WTC11 (cell line): ENCODE data around the gene TMEM255A. TPM values are rescaled to one million over a fixed set of nuclear protein-coding genes. Genes with fewer than 3 reads are reported as not detected.
A peak's percentile ranks its signal among the peaks of the same experiment; 100 is the strongest.

Experiments
- ATAC-seq: fragments of 200-7000 bp; cut with Tn5 transposase; 2 replicates; pipeline ENCODE4 v1.10.0; 2021; ENCODE audit warnings: mild to moderate bottlenecking, moderate library complexity
- CTCF ChIA-PET: fragments of 300-600 bp; sonication (Branson Sonifier 250); formaldehyde crosslinking; loops from one replicate; lab custom pipeline; 2021; ENCODE audit warnings: antibody characterized with exemption; lab: Charles Lee
- POLR2A ChIA-PET: fragments of 350-600 bp; sonication (Branson Sonifier 250); formaldehyde crosslinking; loops from one replicate; lab custom pipeline; 2021; ENCODE audit warnings: antibody characterized with exemption; lab: Charles Lee
- DNase-seq: peaks from one replicate; pipeline ENCODE4 v3.0.0; 2021; ENCODE audit warnings: low spot score
- H3K27ac Mint-ChIP-seq: 2 replicates; pipeline ENCODE4 v1.8.0; 2021; ENCODE audit warnings: mixed read lengths
- H3K27me3 Mint-ChIP-seq: 2 replicates; pipeline ENCODE4 v1.8.0; 2021; ENCODE audit warnings: low read depth, mild to moderate bottlenecking, moderate library complexity, mixed read lengths
- H3K36me3 Mint-ChIP-seq: 2 replicates; pipeline ENCODE4 v1.8.0; 2021; ENCODE audit warnings: mixed read lengths
- H3K4me1 Mint-ChIP-seq: 2 replicates; pipeline ENCODE4 v1.8.0; 2022; ENCODE audit warnings: mixed read lengths
- H3K4me3 Mint-ChIP-seq: 2 replicates; pipeline ENCODE4 v1.8.0; 2021; ENCODE audit warnings: mild to moderate bottlenecking, moderate library complexity, mixed read lengths
- H3K9me3 Mint-ChIP-seq: 2 replicates; pipeline ENCODE4 v1.8.0; 2021; ENCODE audit warnings: mixed read lengths
- ATF1 ChIP-seq: sonication (generic); formaldehyde crosslinking; IDR thresholded peaks from 2 replicates; pipeline ENCODE4 v1.8.1; 2023; ENCODE audit warnings: mild to moderate bottlenecking, moderate library complexity, missing genetic modification reagents
- CREB1 ChIP-seq: sonication (generic); formaldehyde crosslinking; IDR thresholded peaks from 2 replicates; pipeline ENCODE4 v1.8.0; 2023; ENCODE audit warnings: mild to moderate bottlenecking, missing genetic modification reagents
- ETV6 ChIP-seq: sonication (generic); formaldehyde crosslinking; IDR thresholded peaks from 2 replicates; pipeline ENCODE4 v1.8.1; 2022; ENCODE audit warnings: mild to moderate bottlenecking, missing genetic modification reagents
- FOXK1 ChIP-seq: sonication (generic); formaldehyde crosslinking; IDR thresholded peaks from 2 replicates; pipeline ENCODE4 v1.8.0; 2022; ENCODE audit warnings: mild to moderate bottlenecking, moderate library complexity, missing genetic modification reagents
- GRHL2 ChIP-seq: fragments of 250-450 bp; sonication (Bioruptor Pico); IDR thresholded peaks from 2 replicates; pipeline ENCODE4 v1.8.0; 2022; ENCODE audit warnings: mild to moderate bottlenecking, moderate library complexity; ENCODE audit not compliant: insufficient replicate concordance, severe bottlenecking
- JAZF1 ChIP-seq: fragments of 250-450 bp; sonication (Bioruptor Pico); IDR thresholded peaks from 2 replicates; pipeline ENCODE4 v1.9.0; 2021; ENCODE audit warnings: moderate library complexity, mild to moderate bottlenecking, inconsistent platforms
- NFE2L1 ChIP-seq: sonication (generic); formaldehyde crosslinking; IDR thresholded peaks from 2 replicates; pipeline ENCODE4 v1.8.1; 2023; ENCODE audit warnings: missing genetic modification reagents
- NFYB ChIP-seq: sonication (generic); formaldehyde crosslinking; conservative IDR thresholded peaks from 2 replicates; pipeline ENCODE4 v1.8.0; 2022; ENCODE audit warnings: low read depth, missing genetic modification reagents
- NR2C2 ChIP-seq: sonication (generic); formaldehyde crosslinking; IDR thresholded peaks from 2 replicates; pipeline ENCODE4 v1.8.0; 2022; ENCODE audit warnings: mild to moderate bottlenecking, missing genetic modification reagents
- OVOL2 ChIP-seq: fragments of 250-450 bp; sonication (Bioruptor Pico); IDR thresholded peaks from 2 replicates; pipeline ENCODE4 v1.9.0; 2021; ENCODE audit warnings: mild to moderate bottlenecking, borderline replicate concordance
- SP1 ChIP-seq: sonication (generic); formaldehyde crosslinking; conservative IDR thresholded peaks from 2 replicates; pipeline ENCODE4 v1.8.1; 2022; ENCODE audit warnings: missing genetic modification reagents
- ZNF121 ChIP-seq: sonication (generic); formaldehyde crosslinking; IDR thresholded peaks from 2 replicates; pipeline ENCODE4 v1.8.0; 2023; ENCODE audit warnings: missing genetic modification reagents
- ZNF396 ChIP-seq: fragments of 250-450 bp; sonication (Bioruptor Pico); IDR thresholded peaks from 2 replicates; pipeline ENCODE4 v1.8.0; 2021; ENCODE audit warnings: mild to moderate bottlenecking, moderate library complexity, borderline replicate concordance
- ZNF671 ChIP-seq: fragments of 250-450 bp; sonication (Bioruptor Pico); IDR thresholded peaks from 2 replicates; pipeline ENCODE4 v1.8.0; 2021; ENCODE audit warnings: mild to moderate bottlenecking
- total RNA-seq: library from RNA; stranded (reverse); gene quantifications from 3 replicates; pipeline ENCODE4 v1.2.3, GENCODE V29; 2021
- TF ChIP-seq, protein P1 (sequence below): sonication (generic); formaldehyde crosslinking; IDR thresholded peaks from 2 replicates; pipeline ENCODE4 v1.8.0; 2022; ENCODE audit warnings: missing genetic modification reagents
- TF ChIP-seq, protein P2 (sequence below): sonication (generic); formaldehyde crosslinking; conservative IDR thresholded peaks from 2 replicates; pipeline ENCODE4 v1.8.1; 2022; ENCODE audit warnings: mild to moderate bottlenecking, missing genetic modification reagents
- TF ChIP-seq, protein P3 (sequence below): sonication (generic); formaldehyde crosslinking; IDR thresholded peaks from 2 replicates; pipeline ENCODE4 v1.8.0; 2022; ENCODE audit warnings: mild to moderate bottlenecking, missing genetic modification reagents
- TF ChIP-seq, protein P4 (sequence below): fragments of 250-450 bp; sonication (Bioruptor Pico); IDR thresholded peaks from 2 replicates; pipeline ENCODE4 v1.9.0; 2021; ENCODE audit warnings: mild to moderate bottlenecking
- TF ChIP-seq, protein P5 (sequence below): sonication (generic); formaldehyde crosslinking; IDR thresholded peaks from 2 replicates; pipeline ENCODE4 v1.8.0; 2022; ENCODE audit warnings: mild to moderate bottlenecking, missing genetic modification reagents
- TF ChIP-seq, protein P6 (sequence below): sonication (generic); formaldehyde crosslinking; conservative IDR thresholded peaks from 2 replicates; pipeline ENCODE4 v1.8.1; 2023; ENCODE audit warnings: mild to moderate bottlenecking, low read depth, missing genetic modification reagents, moderate library complexity
- TF ChIP-seq, protein P7 (sequence below): fragments of 250-450 bp; sonication (Bioruptor Pico); IDR thresholded peaks from 2 replicates; pipeline ENCODE4 v1.8.0; 2021; ENCODE audit warnings: mild to moderate bottlenecking
- TF ChIP-seq, protein P8 (sequence below): fragments of 250-450 bp; sonication (Bioruptor Pico); IDR thresholded peaks from 2 replicates; pipeline ENCODE4 v1.9.0; 2021; ENCODE audit warnings: mild to moderate bottlenecking

The TMEM255A gene
- total RNA-seq, 1 experiment from 2014 or later = 0.61 TPM

DNA sequence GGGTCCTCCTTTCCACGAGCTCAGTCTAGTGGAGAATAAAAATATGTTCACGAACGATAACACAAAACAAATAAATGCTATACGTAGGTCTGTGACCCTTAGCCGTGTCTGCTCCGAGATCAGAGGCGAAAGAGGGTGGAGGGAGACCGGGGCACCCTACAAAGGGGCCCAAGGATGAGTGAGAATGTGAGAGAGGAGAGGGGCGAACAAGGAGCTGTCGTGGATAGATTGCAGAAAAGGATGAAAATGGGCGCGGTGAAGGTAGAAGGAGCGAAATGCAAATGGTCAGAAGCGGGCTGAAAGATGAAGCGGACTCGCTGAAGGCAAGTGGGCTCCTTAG, 66.9 kb downstream of the TMEM255A start:
- ChIA-PET CTCF (no interaction called here), POLR2A (no interaction called here)
- DNase-seq (no peak), ATAC-seq (peak; percentile 10)
- Mint-ChIP-seq H3K9me3 (no peaks in the 10 kb centered on the region), H3K4me3 (peak overlapping the region; percentile 92), H3K4me1 (peaks cover 14% of the 10 kb centered on the region), H3K27ac (peak overlapping the region; percentile 96), H3K27me3 (peaks cover 19% of the 10 kb centered on the region), H3K36me3 (no peaks in the 10 kb centered on the region)
- TF ChIP-seq JAZF1 (no peak), SP1 (CRISPR knock-in tag) (no peak), ZNF121 (CRISPR knock-in tag) (no peak), CREB1 (no peak), ZNF396 (no peak), ZNF671 (no peak), NFE2L1 (CRISPR knock-in tag) (no peak), GRHL2 (CRISPR knock-in tag) (no peak)
- TF ChIP-seq, protein P1, sequence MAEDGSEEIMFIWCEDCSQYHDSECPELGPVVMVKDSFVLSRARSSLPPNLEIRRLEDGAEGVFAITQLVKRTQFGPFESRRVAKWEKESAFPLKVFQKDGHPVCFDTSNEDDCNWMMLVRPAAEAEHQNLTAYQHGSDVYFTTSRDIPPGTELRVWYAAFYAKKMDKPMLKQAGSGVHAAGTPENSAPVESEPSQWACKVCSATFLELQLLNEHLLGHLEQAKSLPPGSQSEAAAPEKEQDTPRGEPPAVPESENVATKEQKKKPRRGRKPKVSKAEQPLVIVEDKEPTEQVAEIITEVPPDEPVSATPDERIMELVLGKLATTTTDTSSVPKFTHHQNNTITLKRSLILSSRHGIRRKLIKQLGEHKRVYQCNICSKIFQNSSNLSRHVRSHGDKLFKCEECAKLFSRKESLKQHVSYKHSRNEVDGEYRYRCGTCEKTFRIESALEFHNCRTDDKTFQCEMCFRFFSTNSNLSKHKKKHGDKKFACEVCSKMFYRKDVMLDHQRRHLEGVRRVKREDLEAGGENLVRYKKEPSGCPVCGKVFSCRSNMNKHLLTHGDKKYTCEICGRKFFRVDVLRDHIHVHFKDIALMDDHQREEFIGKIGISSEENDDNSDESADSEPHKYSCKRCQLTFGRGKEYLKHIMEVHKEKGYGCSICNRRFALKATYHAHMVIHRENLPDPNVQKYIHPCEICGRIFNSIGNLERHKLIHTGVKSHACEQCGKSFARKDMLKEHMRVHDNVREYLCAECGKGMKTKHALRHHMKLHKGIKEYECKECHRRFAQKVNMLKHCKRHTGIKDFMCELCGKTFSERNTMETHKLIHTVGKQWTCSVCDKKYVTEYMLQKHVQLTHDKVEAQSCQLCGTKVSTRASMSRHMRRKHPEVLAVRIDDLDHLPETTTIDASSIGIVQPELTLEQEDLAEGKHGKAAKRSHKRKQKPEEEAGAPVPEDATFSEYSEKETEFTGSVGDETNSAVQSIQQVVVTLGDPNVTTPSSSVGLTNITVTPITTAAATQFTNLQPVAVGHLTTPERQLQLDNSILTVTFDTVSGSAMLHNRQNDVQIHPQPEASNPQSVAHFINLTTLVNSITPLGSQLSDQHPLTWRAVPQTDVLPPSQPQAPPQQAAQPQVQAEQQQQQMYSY = no peak
- TF ChIP-seq, protein P2, sequence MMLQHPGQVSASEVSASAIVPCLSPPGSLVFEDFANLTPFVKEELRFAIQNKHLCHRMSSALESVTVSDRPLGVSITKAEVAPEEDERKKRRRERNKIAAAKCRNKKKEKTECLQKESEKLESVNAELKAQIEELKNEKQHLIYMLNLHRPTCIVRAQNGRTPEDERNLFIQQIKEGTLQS (CRISPR knock-in tag) = no peak
- TF ChIP-seq, protein P3, sequence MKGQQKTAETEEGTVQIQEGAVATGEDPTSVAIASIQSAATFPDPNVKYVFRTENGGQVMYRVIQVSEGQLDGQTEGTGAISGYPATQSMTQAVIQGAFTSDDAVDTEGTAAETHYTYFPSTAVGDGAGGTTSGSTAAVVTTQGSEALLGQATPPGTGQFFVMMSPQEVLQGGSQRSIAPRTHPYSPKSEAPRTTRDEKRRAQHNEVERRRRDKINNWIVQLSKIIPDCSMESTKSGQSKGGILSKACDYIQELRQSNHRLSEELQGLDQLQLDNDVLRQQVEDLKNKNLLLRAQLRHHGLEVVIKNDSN (CRISPR knock-in tag) = no peak

DNA sequence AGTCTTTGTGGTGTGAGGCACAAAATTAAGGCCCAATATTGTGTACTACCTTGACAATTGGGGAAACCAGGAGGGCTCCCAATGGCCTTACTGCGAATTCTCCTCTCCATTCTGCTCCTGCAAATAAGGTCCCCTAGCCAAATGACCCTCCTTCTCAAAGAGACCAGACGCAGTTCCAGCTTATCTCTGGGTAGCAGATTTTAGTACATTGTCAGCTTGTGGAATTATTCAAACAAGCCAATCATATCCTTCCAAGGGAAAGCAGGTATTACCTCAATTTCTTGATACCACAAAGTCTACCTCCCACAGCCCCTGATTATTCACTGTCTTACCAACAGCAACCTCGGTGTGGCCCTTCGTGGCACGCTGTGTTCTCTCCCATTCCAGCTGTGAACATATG, 68.4 kb downstream of the TMEM255A start:
- CTCF ChIA-PET = no interaction called here
- ATAC-seq (no peak), DNase-seq (no peak)
- Mint-ChIP-seq H3K4me1 (peaks cover 14% of the 10 kb centered on the region), H3K27me3 (peaks cover 5% of the 10 kb centered on the region), H3K36me3 (no peaks in the 10 kb centered on the region), H3K9me3 (no peaks in the 10 kb centered on the region), H3K27ac (no peak overlapping the region), H3K4me3 (no peak overlapping the region)
- POLR2A ChIA-PET = no interaction called here
- TF ChIP-seq OVOL2 (CRISPR knock-in tag) (no peak), NR2C2 (no peak), ATF1 (CRISPR knock-in tag) (no peak), NFYB (CRISPR knock-in tag) (no peak), ETV6 (CRISPR knock-in tag) (no peak), FOXK1 (CRISPR knock-in tag) (no peak)
- TF ChIP-seq, protein P4, sequence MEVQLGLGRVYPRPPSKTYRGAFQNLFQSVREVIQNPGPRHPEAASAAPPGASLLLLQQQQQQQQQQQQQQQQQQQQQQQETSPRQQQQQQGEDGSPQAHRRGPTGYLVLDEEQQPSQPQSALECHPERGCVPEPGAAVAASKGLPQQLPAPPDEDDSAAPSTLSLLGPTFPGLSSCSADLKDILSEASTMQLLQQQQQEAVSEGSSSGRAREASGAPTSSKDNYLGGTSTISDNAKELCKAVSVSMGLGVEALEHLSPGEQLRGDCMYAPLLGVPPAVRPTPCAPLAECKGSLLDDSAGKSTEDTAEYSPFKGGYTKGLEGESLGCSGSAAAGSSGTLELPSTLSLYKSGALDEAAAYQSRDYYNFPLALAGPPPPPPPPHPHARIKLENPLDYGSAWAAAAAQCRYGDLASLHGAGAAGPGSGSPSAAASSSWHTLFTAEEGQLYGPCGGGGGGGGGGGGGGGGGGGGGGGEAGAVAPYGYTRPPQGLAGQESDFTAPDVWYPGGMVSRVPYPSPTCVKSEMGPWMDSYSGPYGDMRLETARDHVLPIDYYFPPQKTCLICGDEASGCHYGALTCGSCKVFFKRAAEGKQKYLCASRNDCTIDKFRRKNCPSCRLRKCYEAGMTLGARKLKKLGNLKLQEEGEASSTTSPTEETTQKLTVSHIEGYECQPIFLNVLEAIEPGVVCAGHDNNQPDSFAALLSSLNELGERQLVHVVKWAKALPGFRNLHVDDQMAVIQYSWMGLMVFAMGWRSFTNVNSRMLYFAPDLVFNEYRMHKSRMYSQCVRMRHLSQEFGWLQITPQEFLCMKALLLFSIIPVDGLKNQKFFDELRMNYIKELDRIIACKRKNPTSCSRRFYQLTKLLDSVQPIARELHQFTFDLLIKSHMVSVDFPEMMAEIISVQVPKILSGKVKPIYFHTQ = no peak
- TF ChIP-seq, protein P5, sequence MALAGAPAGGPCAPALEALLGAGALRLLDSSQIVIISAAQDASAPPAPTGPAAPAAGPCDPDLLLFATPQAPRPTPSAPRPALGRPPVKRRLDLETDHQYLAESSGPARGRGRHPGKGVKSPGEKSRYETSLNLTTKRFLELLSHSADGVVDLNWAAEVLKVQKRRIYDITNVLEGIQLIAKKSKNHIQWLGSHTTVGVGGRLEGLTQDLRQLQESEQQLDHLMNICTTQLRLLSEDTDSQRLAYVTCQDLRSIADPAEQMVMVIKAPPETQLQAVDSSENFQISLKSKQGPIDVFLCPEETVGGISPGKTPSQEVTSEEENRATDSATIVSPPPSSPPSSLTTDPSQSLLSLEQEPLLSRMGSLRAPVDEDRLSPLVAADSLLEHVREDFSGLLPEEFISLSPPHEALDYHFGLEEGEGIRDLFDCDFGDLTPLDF (CRISPR knock-in tag) = no peak
- TF ChIP-seq, protein P6, sequence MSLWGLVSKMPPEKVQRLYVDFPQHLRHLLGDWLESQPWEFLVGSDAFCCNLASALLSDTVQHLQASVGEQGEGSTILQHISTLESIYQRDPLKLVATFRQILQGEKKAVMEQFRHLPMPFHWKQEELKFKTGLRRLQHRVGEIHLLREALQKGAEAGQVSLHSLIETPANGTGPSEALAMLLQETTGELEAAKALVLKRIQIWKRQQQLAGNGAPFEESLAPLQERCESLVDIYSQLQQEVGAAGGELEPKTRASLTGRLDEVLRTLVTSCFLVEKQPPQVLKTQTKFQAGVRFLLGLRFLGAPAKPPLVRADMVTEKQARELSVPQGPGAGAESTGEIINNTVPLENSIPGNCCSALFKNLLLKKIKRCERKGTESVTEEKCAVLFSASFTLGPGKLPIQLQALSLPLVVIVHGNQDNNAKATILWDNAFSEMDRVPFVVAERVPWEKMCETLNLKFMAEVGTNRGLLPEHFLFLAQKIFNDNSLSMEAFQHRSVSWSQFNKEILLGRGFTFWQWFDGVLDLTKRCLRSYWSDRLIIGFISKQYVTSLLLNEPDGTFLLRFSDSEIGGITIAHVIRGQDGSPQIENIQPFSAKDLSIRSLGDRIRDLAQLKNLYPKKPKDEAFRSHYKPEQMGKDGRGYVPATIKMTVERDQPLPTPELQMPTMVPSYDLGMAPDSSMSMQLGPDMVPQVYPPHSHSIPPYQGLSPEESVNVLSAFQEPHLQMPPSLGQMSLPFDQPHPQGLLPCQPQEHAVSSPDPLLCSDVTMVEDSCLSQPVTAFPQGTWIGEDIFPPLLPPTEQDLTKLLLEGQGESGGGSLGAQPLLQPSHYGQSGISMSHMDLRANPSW (CRISPR knock-in tag) = no peak
- TF ChIP-seq, protein P3 (CRISPR knock-in tag) = no peak
- TF ChIP-seq, protein P7, sequence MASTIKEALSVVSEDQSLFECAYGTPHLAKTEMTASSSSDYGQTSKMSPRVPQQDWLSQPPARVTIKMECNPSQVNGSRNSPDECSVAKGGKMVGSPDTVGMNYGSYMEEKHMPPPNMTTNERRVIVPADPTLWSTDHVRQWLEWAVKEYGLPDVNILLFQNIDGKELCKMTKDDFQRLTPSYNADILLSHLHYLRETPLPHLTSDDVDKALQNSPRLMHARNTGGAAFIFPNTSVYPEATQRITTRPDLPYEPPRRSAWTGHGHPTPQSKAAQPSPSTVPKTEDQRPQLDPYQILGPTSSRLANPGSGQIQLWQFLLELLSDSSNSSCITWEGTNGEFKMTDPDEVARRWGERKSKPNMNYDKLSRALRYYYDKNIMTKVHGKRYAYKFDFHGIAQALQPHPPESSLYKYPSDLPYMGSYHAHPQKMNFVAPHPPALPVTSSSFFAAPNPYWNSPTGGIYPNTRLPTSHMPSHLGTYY (CRISPR knock-in tag) = no peak
- TF ChIP-seq, protein P8, sequence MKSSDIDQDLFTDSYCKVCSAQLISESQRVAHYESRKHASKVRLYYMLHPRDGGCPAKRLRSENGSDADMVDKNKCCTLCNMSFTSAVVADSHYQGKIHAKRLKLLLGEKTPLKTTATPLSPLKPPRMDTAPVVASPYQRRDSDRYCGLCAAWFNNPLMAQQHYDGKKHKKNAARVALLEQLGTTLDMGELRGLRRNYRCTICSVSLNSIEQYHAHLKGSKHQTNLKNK (CRISPR knock-in tag) = no peak
